Stimulated activated naive CD8-positive, alpha-beta T cell treated with anti-CD3 and anti-CD28 coated beads, Interleukin-15, amount 100 ng/mL, for 72 hours (primary cell): Measurements from ENCODE around the gene HOXB7.
A peak's percentile ranks its signal among the peaks of the same experiment; 100 is the strongest.

ENCODE experiments used
- ATAC-seq: fragments of 150-1000 bp; cut with Tn5 transposase; 2 replicates; pipeline ENCODE4 v1.10.0; 2021; ENCODE audit warnings: mild to moderate bottlenecking, moderate library complexity
- DNase-seq, 2 donors: peaks; one replicate each; pipeline ENCODE4 v3.0.0; 2021 to 2022
- H3K27ac Mint-ChIP-seq, 2 donors: one replicate each; pipeline ENCODE4 v1.8.0; 2022; ENCODE audit warnings: mild to moderate bottlenecking in 2 of 2, mixed read lengths in 2 of 2, moderate library complexity in 2 of 2
- H3K27me3 Mint-ChIP-seq: one replicate; pipeline ENCODE4 v1.8.0; 2022; ENCODE audit warnings: mixed read lengths
- H3K4me1 Mint-ChIP-seq: one replicate; pipeline ENCODE4 v1.8.0; 2022; ENCODE audit warnings: mild to moderate bottlenecking, mixed read lengths
- H3K4me3 Mint-ChIP-seq, 2 donors: one replicate each; pipeline ENCODE4 v1.8.0; 2022; ENCODE audit warnings: mild to moderate bottlenecking in 2 of 2, mixed read lengths in 2 of 2, moderate library complexity in 1 of 2
- H3K9me3 Mint-ChIP-seq, 2 donors: one replicate each; pipeline ENCODE4 v1.8.0; 2022; ENCODE audit warnings: mixed read lengths in 2 of 2

The HOXB7 gene

DNA sequence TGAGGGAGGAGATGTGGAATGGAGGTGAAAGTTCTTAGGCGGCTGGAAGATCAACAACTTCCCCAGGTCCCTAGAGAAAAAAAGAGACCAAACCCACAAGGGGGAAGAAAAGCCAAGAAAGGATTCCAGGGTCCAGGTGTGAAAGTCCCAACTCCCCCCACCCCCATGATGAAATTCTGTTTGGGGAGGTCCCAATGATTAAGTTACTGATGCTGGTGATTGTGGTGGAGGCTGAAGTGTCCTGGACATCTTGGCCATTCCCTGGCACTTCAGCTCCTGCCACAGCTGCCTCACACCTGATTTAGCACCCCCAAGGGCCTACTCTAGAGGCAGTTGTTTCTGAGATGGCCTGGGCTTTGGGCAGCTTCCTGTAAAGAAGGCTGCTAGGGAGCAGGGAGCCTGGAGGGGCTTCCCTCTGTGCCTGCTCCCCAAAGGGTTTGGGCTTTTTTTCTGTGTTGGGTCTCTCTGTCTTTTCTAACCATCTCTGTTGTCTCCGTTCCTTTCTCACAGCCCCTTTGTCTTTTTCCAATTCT is 45.7 kb downstream of the HOXB7 start:
- ATAC-seq (no peak), DNase-seq (no peak)
- Mint-ChIP-seq H3K9me3 (no peaks in the 10 kb centered on the region), H3K4me3 (no peak overlapping the region), H3K27me3 (peaks cover 18% of the 10 kb centered on the region), H3K27ac (no peak overlapping the region), H3K4me1 (peaks cover 6% of the 10 kb centered on the region)

DNA sequence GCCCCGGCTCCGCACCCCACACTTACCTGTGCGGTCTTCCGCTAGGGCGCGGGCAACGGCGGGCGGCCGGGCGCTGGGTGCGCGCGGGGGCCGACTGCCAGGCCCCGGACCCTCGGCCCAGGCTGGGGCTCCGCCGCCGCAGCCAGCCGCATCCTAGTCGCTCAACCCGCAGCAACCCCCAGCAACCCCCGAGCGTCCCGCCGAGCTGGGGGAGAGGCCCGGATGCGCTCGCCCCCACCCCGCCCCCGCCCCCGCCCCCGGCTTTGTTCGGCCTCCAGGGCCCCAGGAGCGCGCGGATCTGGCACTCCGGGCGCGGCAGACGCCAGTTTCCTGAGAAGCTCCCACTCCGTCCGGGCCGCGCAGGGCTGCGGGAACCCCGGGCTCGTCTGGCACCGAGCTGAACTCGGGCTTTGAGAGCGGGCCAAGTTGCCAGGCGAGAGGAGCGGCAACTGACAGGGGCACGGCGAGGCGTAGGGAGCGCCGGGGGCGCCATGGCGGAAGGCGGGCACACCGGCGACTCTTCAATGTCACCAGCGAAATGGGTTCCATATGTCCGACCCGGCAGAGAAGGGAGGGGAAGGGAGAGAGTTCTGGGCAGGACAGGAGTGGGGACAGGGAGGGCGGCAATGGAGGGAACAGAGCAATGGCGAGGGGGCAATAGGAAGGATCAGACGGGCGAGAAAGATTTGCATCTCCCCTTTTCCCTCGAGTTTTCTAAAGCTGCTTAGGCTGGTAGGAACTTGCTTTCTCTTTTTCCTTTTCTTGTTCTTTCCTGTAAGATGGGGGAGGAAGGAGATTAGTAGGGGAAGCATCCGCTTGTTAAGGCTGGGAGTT is 46.4 kb downstream of the HOXB7 start:
- DNase-seq, result no peak
- Mint-ChIP-seq H3K27me3 (peaks cover 25% of the 10 kb centered on the region), H3K4me3 (peak overlapping the region in 1 of 2 donors; percentile 9), H3K27ac (no peak overlapping the region), H3K4me1 (peaks cover 6% of the 10 kb centered on the region), H3K9me3 (no peaks in the 10 kb centered on the region)
- ATAC-seq, result peak; percentile 39

DNA sequence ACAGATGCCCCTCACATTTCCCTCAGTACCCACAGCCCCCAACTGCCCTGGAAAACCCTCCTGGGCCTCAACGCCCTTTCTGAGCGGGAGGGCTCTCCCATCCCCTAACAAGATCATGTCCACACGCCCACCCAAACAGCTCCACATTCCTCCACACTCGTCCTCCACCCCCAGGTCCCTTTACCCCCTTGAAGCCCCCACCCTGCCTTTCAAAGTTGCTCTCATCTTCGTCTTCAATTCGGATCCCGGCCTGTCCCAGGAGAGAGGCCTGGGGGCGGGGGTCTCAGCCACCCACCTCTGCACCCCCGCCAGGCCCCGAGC is 47.0 kb downstream of the HOXB7 start:
- Mint-ChIP-seq H3K4me3 (no peak overlapping the region), H3K27ac (no peak overlapping the region), H3K27me3 (peaks cover 30% of the 10 kb centered on the region), H3K9me3 (no peaks in the 10 kb centered on the region), H3K4me1 (peaks cover 6% of the 10 kb centered on the region)
- no peak for DNase-seq
- ATAC-seq, result no peak

DNA sequence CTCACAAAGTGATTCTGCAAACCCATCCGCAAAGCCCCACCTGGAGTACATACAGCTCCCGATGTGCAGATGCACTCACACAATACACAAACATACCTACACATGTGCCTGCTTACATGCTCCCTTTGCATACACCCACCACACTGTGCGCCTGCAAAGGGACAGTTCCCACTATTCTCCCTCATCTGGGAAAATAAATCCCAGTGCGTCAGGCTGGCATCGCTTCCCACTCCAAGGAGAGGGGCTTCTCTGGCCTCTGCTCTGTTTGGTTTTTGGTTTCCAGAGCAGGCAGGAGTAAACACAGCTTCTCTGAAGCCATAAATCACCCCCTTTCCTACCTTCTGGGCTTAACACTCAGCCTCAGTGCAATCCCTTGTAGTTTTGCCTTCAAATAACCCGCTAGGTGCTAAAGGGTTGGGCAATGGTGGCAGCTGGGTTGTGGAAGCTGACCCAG is 47.4 kb downstream of the HOXB7 start:
- Mint-ChIP-seq H3K4me3 (no peak overlapping the region), H3K27ac (no peak overlapping the region), H3K9me3 (no peaks in the 10 kb centered on the region), H3K4me1 (peaks cover 2% of the 10 kb centered on the region), H3K27me3 (peaks cover 34% of the 10 kb centered on the region)
- no peak for ATAC-seq
- DNase-seq, result no peak

DNA sequence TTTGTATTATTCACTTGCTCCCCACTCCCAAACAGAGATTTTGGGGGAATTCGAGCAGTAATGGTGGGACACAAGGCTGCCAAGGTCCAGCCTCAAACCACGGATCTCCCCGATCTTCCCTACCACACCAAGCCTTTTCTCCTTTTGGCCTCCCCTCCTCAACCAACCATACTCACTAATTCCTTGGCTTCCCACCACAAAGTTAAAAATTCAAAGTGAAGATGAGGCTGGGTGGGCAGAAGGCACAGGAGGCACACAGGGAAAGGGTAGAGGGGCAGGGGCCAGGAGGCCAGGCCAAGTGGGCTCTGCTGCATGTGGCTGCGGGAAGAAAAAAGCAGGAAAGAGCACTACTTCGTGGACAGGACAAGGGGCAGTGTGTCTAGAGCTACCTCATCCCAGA is 47.9 kb downstream of the HOXB7 start:
- ATAC-seq (no peak), DNase-seq (no peak)
- Mint-ChIP-seq H3K27ac (no peak overlapping the region), H3K4me1 (no peaks in the 10 kb centered on the region), H3K4me3 (no peak overlapping the region), H3K9me3 (no peaks in the 10 kb centered on the region), H3K27me3 (peaks cover 39% of the 10 kb centered on the region)

DNA sequence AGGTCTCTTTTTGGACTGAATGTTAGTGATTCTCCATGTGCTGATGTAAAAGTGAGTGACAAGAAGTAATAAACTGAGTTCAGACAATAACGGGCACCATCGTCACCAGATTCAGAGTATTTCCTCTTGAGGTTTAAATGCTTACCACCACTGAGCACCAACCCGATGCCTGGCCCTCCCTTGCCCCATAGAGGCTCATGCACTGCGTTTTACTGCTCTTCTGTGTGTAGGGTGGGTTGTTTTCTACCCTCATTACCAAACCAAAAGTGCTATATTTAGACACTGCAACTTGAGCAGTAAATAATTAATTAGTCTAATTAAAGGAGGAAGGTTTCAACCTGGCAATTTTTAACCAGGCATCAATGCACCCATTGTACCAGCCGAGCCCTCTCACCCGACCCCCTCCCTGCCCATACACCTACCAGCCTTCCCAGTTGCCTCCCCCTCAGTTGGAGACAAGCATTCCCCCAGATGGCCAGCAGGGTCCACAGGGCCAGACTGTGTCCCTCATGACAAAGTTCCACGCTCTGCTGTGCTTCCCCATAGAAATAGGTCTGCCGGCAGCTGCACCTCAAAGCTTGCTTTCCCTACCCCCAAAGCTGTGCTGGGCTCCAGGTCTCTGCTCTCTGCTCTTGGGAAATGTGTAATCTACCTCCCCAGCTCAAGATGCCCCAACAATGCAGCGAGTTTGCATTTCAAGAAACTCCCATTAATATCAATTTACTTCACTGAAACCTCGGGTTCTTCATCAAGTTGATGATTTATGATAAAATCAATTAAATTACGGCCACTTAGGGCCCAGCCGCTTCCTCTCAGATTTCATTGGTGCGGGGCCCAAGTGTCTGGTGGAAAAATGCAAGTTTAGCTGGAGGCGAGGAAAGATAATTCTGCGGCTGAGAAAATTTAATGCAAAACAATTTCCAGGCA is 48.7 kb downstream of the HOXB7 start:
- H3K4me3 Mint-ChIP-seq, result no peak overlapping the region
- ATAC-seq, result no peak
- peaks cover 43% of the 10 kb centered on the region for H3K27me3 Mint-ChIP-seq
- H3K9me3 Mint-ChIP-seq, result no peaks in the 10 kb centered on the region
- no peak overlapping the region for H3K27ac Mint-ChIP-seq
- no peaks in the 10 kb centered on the region for H3K4me1 Mint-ChIP-seq
- DNase-seq, result no peak

DNA sequence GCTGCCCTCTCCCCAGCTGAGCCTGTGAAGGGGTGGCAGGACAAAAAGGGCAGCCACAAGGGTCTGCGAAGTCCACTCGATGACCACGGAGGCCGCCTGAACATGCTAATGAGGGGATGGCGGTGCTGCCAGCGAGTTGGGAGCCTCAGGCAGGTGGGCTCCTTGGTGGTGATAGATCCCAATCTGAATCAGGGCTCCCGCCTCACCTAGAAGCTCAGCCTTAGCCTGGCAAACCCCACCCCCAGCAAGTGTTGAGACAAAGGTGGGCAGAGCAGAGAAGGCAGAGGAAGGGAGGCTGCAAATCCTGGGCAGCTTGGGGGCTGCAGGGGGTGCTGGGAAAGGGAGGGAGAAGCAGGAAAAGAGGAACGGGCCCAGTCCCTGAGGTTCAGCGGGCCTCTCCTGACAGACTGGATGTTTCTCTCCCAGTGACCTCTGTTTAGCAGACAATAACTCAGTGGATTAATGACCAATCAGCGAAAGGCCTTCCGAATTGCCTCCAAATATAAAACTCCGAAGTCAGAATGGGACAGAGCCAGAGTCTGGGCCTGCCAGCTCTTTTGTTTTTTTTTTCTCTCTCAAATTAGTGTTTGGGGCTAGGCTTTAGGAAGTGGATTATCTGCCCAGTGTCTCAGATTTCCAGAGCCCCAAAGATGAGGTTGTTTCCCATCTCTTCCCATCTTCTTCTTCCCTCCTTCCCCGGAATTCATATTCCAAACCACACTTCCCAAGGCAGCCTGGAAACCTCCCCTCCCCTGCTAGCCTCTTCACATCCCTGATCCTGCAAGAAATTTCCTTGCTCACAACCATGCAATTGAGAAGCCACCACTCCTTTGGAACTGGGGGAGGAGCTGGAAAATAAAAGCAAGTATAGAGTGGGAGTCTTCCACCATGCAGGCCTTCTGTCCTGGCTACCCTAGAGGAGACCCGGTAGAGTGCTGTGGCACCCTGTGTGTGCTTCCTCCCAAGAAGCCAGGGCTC is 50.7 kb downstream of the HOXB7 start:
- Mint-ChIP-seq H3K4me1 (peaks cover 10% of the 10 kb centered on the region), H3K27ac (no peak overlapping the region), H3K4me3 (no peak overlapping the region), H3K9me3 (no peaks in the 10 kb centered on the region), H3K27me3 (peaks cover 63% of the 10 kb centered on the region)
- ATAC-seq (no peak), DNase-seq (no peak)

DNA sequence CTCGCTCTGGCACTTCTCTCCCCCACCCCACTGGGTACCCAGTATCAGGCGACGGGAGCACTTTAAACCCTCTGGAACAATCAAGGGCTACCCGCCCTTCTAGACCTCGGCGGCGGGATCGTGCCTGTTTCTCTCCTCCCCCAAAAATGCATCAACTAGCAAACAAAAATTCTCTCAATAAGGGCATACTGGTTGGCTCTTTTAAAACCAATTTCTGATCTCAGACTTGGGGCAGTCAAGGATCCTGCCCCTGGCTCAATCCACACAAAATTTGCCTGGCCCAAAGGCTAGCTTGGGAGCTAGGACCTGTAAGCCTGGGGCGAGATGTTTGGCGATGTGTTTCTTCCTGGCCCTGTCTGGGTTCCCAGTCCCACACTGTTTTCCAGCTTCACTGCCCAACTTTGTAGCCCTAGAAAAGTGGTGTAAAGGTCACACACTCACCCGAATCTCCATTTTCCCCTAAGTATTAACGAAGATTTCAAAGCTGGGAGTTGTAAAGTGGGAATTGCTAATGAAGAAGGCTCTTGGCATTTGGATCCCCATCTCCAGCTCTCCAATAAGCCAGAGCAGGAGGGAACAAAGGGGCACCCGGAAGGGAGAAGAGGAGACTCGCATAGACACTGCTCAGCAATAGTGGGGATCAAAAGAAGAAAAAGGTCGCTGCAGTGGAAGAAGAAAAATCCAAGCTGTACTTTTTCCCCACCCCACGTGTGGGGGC is 51.5 kb downstream of the HOXB7 start:
- H3K27ac Mint-ChIP-seq, result no peak overlapping the region
- no peak overlapping the region for H3K4me3 Mint-ChIP-seq
- no peak for ATAC-seq

DNA sequence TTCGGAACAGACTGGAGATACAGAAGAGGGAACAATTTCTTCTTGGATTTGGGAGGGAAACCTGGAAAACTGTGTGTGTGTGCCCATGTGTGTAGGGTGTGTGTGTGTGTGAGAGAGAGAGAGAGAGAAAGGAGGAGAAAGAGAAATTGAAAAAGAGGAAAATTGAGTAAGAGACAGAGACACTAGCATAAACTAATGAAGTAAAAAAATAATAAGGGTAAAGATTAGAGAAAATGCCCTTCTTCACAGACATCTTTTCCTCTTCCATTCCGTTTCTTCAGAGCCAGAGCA is 52.0 kb downstream of the HOXB7 start:
- Mint-ChIP-seq H3K27me3 (peaks cover 77% of the 10 kb centered on the region), H3K27ac (no peak overlapping the region), H3K4me3 (no peak overlapping the region), H3K9me3 (no peaks in the 10 kb centered on the region), H3K4me1 (peaks cover 19% of the 10 kb centered on the region)
- DNase-seq (no peak), ATAC-seq (no peak)

More for the DNA sequence above, 51.5 kb downstream of the HOXB7 start:
- peaks cover 72% of the 10 kb centered on the region for H3K27me3 Mint-ChIP-seq
- H3K9me3 Mint-ChIP-seq, result no peaks in the 10 kb centered on the region
- DNase-seq, result no peak
- H3K4me1 Mint-ChIP-seq, result peaks cover 18% of the 10 kb centered on the region

DNA sequence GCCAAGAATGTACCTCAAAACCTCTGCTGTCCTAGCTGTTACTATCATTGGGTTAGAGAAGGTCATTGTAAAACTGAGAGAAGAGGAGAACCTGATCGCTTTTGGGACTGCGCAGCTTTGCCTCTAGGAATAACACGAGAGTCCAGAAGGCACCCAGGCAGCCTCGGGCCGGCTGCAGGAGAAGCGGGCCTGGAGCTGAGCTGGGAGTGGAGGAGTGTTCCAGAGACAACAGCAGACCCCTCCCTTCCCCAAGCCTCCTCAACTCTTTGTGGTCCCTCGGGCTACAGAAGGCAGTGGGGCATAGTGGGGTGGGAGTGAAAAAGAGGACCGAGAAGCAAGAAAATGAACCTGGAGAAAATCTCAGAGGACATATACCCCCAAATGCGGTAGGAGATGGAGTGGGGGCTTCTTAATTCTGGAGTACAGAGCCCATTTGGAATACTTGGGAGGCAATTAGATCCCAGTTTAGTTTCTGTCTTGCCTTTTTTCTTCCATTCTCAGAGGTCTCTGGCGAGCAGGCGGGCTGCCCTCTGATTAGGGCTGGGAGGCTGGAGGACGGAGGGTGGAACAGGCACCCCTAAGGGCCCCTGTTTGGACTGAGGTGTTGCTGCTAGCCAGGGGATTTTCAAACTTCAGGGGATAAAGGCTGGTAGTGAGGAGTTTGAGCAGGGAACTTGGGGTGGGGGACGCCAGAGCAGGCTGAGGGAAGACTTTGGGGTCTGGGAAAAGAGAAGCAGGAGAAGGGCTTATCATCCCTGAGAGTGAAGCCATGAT is 52.6 kb downstream of the HOXB7 start:
- peaks cover 19% of the 10 kb centered on the region for H3K4me1 Mint-ChIP-seq
- no peaks in the 10 kb centered on the region for H3K9me3 Mint-ChIP-seq
- ATAC-seq (no peak), DNase-seq (no peak)
- peaks cover 74% of the 10 kb centered on the region for H3K27me3 Mint-ChIP-seq
- H3K27ac Mint-ChIP-seq, result no peak overlapping the region
- H3K4me3 Mint-ChIP-seq, result no peak overlapping the region
